ENCODE data around the gene PLPP6.
"Not testable (repeated sequence)": the region's sequence is repeated elsewhere in the genome, so short reads cannot be mapped to it uniquely, and the experiment has no call there.

Gene PLPP6

GRCh38 chr9:4662108-4662988 is at the start of gene PLPP6:
Gene PLPP6 (plus strand): TSS chr9:4662294. CDS start chr9:4662376, 82 bp downstream.
- DNase-seq, result peak; percentile 82

DNA sequence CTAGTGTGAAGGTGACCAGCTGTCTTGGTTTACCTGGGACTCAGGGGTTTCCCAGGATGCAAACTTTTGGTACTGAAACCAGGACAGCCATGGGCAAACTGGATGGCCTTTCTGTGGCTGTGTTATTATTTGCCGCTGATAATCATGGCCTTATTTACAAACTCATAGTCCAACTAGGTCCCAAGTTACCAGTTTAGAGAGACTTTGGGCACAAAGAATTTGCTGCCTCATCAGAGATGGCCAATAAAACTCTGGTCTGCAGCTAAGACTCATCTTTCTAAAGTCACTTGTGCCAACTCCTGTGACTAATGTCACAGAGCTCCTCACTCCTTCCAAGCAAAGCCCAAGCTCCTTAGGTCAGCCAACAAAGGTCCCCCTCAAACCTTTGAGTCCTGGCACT is 47.5 kb upstream of the PLPP6 start:
- no peak for DNase-seq

GRCh38 chr9:4615251-4615650 is 46.8 kb upstream of the PLPP6 start:
- DNase-seq, result no peak

GRCh38 chr9:4615778-4616177 is 46.3 kb upstream of the PLPP6 start:
- DNase-seq, result no peak

GRCh38 chr9:4617752-4618151 is 44.3 kb upstream of the PLPP6 start:
- no peak for DNase-seq

DNA sequence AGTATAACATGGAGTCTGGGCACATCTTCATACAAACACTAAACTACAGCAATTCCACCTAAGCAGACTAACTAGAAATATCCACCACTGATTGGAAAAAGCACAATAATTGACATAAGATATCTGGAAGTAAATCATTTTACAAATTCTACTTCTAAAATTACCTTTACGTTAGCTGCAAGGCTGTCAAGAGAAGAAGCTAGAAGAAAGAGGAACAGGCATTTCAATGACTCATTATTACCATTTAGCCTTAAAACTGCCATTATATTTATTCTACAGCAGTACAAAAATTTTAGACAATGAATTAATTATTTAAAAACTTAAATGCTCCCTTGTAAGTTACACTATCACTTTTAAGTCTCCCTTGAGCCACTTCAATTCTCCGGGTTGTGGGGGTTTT is 43.4 kb upstream of the PLPP6 start:
- no peak for DNase-seq

- no peak for DNase-seq
These were observed 41.9 kb upstream of the PLPP6 start for GRCh38 chr9:4620057-4620765.

GRCh38 chr9:4620881-4621555 is 41.1 kb upstream of the PLPP6 start:
- peak; percentile 18 for DNase-seq

DNA sequence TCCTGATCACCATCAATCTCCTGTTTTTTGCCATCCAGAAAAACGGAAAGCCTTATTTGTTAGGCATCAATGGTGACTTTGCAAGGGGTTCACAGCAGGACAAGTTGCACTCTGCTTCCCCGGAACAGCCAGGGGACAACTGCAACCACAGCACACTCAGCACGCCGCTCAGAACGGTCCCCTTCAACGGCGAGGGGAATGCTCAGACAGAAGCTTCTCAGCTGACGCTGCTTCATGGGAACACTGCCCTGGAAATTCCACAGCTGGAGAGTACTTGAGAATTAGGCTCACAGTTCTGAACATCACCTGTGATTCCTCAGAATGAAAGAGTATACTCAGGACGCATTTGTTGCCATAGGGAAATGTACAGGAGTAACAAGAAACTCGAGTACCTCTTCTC is 40.1 kb upstream of the PLPP6 start:
- DNase-seq, result no peak

DNA sequence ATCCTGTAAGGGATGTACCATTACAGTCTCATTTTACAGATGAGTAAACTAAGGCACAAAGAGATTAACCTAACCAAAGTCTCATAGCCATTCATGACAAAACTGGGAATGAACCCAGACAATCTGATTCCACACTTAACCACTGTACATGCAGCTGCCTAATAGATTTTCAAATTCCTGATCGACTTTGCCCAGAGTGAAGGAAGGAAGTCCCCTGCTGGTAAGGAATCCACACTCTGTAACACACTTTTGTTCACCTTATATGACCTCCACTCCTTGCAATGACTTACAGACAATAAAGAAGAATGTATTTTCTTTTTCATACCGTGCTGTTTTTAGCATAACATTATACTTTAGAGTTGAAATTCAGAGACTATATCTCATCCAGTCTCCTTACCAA is 31.3 kb upstream of the PLPP6 start:
- no peak for DNase-seq

- DNase-seq, result no peak
These were observed 23.1 kb upstream of the PLPP6 start for GRCh38 chr9:4638968-4639367.

DNA sequence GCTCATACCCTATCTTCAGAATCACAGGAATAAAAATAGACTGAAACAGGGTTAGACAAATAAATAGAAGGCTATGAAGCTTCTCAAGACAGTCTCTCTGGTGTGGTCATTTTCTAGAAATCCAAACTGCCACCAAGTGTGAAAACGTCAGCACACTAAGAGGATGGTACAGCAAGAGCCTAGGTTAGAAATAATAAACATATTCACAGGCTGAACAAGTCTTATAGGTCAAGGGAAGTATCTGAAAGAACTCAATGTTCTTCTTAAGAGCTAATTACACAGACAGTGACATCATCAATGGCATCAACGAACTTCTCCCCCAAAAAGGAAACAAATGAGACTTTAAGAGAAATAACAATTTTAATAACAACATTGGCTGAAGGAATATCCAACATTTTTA is 22.7 kb upstream of the PLPP6 start:
- DNase-seq, result no peak

- peak; percentile 45 for DNase-seq
These were observed 22.1 kb upstream of the PLPP6 start for GRCh38 chr9:4640027-4640426.

GRCh38 chr9:4642351-4642750 is 19.7 kb upstream of the PLPP6 start:
- DNase-seq, result no peak

DNA sequence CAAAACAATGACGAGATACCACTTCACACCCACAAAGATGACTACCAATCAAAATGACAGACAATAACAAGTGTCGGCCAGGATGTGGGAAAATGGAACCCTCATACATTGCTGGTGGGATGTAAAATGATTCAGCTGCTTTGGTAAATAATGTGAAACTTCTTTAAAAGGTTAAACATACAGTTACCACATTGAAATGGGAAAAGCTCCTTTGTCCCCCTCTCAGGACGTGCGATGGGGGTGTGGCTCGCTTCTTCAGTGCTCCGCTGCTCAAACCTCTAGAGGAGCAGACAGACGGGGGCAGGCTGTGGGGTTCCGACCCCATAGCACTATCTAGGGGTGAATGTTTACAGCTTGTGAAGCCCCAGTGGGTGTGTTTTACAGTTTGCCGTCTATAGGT is 8.0 kb upstream of the PLPP6 start:
- DNase-seq, result no peak

- DNase-seq, result no peak
These were observed 7.6 kb upstream of the PLPP6 start for GRCh38 chr9:4654538-4654937.

- not testable (repeated sequence) for DNase-seq
These were observed 5.9 kb upstream of the PLPP6 start for GRCh38 chr9:4656196-4656595.

- DNase-seq, result no peak
These were observed 5.5 kb upstream of the PLPP6 start for GRCh38 chr9:4656621-4657020.

DNA sequence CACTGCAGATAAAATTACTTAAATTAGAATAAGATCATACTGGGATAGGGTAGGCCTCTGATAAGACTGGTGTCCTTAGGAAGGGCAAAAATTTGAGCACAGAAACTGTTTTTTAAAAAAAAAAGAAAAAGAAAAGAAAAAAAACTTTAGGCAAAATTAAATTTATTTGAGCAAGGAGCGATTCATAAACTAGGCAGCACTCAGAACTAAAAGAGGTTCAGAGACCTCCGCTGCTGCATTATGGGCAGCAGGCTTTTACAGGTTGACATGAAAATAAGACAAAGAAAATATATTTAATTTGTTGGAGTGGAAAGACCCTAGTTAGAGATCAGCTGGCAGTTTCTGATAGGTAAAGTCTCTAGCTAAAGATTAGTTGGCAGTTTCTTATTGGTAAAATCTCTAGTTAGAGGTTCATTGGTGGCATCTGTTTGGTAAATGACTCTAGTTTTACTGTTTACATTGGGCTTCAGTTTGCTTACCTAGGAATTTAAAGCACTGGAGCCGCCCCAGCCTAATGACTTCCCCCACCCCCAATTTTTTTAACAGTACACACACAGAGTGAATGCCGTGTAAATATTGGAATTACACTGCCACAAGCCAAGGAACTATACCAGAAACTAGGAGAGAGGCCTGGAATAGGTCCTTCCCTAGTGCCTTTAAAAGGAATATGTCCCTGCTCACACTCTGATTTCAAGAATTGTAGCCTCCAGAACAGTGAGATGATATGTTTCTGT is 4.5 kb upstream of the PLPP6 start:
- no peak for DNase-seq

DNA sequence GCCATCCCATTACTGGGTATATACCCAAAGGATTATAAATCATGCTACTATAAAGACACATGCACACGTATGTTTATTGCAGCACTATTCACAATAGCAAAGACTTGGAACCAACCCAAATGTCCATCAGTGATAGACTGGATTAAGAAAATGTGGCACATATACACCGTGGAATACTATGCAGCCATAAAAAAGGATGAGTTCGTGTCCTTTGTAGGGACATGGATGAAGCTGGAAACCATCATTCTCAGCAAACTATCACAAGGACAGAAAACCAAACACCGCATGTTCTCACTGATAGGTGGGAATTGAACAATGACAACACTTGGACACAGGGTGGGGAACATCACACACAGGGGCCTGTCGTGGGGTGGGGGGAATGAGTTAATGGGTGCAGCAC is 1.4 kb upstream of the PLPP6 start:
- not testable (repeated sequence) for DNase-seq

GRCh38 chr9:4661165-4661564 is 929 bp upstream of the PLPP6 start:
- DNase-seq, result no peak

DNA sequence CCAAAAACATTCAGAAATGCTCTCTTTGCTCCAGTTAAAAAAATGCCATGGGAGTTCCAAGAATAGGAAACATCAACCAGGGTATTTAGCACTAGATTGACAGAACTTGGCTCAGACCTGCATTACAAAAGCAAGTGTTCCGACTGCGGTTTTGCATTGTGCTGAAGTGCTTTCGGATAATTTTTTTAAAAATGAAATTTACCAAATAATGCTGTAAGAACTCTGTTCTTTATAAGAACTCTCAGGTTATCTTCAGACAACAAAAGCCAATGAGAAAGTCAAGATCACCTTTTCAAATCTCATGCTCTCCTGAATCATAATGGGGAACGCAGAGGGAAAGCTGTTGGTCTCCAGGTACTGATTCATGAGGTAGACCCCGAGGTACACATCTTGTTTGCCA is 483 bp upstream of the PLPP6 start:
- no peak for DNase-seq

All from activated CD4-positive, alpha-beta T cell treated with anti-CD3 and anti-CD28 coated beads for 48 hours (primary cell).